Dedifferentiated amniotic fluid mesenchymal stem cell (primary cell): ENCODE data around the gene MSANTD1.

ENCODE experiments used
- DNase-seq: peaks from one replicate; pipeline ENCODE4 v3.0.0-alpha.2; 2016; ENCODE audit errors: extremely low spot score

The MSANTD1 gene

DNA sequence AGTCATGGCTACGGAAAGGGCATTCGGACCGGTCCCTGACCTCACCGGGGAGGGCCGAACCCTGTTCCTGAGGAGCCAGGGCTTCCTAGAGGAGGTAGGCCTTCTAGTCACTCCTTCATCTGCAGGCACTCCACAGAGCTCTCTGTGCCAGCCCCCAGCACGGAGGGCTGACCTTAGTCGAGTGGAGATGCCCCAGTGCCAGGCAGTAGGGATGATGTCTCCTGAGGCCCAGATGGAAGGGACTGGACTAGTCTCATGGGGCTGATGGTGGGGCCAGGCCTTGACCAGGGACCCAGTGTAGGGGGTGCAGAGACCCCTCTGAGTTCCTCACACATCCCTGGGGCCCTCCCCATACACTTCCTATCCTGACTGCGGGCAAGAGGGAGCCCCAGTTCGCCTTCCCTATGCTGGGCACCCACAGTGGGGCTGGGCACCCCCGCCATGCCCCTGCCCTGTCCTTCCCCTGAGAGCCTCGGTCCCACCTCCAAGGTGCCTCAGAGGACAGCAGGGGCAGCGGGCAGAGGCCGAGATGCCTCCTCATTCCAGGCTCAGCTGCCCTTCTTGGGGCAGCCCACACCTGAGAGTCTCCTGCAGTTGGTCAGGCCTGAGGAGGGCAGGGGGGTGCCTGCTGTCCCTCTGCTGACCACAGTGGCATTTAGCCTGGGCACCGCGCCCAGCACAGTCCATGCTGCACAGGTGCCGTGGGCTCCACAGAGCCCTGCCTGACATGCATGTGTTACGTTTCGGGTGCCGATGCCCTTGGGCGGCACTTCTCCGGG, 1.4 kb upstream of the MSANTD1 start:
- no peak for DNase-seq

DNA sequence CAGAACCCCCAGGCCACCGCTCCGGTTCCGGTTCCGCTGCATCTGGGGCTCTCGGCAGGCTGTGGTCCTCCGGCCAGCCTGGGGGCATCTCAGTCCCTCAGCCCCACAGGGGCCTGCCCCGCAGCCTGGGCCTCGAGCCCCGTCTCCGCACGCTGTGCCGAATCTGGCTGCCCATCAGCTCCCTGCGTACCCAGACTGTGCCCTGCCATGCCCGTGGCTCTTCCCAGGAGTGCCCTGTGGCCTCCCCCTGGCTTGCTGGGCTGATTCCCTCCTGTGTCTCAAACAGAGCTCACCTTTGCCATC, 830 bp upstream of the MSANTD1 start:
- no peak for DNase-seq

DNA sequence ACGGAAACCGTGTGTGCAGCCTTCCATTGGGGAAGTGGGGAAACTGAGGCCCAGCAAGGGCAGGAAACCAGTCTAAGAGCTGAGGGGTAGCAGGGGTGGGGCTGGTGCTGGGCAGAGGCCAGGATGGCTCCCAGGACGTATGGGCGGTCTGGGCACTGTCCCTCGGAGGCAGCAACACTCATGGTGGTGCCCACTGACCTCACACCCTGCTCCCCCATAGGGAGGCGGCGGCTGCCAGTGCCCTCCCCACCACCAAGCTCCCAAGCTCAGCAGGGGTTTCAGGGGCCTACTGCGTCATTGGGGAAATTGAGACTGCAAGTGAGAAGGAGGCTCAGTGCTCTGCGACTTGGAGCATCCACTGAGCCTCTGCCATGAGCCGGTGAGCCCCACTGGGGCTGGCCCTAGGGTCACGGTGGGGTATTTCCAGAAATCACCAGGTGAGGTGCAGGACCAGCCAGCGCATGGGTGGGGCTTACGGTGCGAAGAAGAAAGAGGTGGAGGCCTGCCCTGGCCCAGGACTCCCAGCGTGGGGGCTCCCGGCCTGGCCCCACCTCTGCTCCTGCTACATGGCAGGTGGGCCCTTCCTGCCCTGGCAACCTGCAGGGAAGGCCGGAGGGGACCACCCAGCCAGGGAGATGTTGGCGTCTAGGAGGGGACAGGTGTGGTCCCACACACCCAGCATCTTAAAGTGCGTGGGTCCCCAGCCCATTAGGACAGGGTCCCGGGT, 915 bp downstream of the MSANTD1 start:
- DNase-seq: no peak

DNA sequence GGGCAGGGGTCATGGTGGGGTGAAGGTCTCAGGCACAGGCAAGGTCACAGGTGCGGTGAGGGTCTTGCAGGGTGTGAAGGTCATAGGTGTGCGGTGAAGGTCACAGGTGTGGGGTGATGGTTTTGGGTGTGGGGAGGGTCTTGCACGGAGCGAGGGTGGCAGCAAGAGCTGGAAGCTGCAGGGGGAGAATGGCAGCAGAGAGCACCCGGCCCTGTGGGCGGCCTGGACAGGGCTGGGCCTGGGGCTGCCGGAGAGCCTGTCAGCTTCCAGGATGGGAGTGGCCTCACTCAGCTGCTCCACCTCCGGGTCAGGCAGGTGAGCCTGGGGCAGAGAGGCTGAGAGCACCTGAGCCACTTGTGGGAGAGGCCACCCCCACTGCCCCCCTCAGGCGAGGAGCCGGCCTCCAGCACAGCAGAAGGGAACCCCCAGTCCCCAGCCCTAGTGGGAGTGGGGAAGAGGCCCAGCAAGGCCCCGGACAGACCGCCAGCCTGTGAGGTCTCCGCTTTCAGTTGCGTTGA, 1.5 kb downstream of the MSANTD1 start:
- DNase-seq: no peak

DNA sequence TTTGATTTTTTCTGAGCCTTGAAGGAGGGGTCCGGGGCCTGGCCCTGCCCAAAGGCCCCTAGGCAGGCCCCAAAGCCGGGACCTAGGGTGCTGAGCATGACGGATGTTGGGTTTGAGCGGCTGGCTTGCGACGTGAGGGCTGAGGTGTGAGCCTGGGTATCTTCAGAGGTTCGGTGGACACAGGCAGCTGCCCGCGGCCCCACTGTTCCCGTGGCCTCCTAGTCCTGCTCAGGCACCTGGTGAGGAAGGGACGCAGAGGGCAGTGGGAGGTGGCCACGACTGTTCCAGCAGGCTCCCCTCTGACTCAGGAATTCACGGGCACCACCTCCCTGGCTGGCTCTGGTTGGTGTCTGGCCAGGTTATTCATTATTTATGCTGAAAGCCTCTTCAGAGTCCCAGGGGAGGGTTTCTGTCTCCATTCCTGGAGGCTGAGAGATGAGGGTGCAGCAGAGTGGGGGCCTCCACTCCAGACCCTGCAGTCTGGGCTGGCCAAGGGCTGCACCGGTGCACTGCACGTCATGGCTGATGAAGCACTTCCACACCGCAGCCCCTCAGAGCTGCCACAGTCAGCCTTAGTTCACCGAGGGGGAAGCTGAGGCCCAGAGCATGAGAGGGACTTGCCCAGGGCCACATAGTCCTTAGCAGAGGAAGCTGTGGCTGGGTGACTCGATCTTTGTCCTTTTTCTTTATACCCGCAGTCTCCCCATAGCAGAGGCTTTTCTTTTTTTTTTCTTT, 2.2 kb downstream of the MSANTD1 start:
- DNase-seq: no peak

DNA sequence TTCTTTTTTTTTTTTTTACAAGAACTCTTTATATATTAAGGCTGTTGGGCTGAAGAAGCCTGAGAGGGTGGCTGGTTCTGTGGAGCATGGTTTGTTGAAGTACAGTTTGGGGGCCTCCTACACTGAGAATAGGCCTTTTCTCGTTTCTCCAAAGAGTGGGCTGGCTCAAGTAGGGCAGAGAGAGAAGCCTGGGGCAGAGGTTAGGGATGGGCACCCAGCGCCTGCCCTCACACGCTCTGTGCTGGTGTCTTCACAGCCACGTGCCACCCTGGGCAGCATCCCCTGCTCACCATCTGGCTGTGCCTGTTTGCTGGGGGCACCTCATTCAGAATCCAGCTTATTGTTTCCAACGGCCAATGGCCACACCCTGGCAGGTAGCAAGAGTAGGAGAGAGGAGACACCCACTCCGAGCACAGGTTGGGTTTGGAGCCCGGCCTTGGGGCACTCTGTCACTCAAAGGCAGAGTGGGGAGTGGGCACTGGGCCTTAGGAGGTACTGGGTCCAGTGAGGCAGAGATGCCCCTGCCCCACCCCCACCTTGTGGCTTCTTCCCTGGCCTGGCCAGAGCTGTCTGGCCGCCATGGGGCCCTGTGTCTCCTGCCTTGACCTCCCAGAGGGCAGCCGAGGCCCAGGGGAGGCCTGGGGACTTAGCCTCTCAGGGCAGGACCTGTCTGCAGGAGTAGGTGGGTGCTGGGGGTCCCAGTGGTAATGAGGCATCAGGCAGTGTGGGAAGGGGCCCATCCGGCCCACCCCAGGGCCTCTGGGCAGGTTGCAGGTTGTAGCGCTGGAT, 2.9 kb downstream of the MSANTD1 start:
- DNase-seq: no peak

DNA sequence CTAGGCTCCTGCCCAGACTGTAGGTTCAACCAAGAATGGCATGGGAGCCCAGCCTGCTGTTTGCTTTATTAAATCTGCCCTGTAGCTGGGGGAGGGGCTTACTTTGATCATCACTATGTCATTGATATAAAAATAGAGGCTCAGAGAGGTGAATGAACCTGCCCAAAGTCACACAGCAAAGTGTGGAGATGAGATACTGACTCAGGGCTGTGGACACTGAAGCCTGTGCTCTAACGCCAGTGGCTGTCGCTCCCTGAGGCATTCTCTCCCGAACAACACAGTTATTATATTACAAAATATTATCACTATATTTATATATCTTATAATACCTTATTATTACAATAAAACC, 3.5 kb downstream of the MSANTD1 start:
- DNase-seq: no peak

DNA sequence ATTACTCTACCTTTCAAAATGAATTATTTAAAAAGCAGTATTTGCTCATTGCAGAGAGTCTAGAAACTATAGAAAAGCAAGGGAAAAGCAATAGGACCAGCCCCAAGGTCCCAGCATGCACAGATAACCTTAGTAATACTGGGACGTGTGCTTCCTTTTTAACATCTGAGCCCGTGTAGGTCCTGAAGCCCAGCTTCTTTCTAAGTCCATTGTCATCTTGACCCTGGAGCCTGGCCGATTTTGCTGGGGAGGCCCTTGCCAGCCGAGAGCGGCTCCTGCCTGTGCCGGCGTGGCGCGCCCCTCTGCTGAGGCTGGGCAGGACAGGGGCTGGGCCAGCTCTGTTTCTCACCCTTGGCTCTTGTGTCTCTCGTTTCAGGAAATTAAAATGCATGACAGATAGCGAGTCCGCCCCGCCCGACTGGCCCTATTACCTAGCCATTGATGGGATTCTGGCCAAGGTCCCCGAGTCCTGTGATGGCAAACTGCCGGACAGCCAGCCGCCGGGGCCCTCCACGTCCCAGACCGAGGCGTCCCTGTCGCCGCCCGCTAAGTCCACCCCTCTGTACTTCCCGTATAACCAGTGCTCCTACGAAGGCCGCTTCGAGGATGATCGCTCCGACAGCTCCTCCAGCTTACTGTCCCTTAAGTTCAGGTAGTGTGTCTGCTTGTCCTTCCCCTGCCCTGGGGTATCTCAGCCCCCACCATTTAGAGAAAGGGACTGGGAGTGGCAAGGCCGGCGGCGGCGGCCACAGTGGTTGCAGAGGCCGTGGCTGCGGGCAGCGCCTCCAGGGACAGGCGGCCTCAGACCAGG, 4.1 kb downstream of the MSANTD1 start:
- no peak for DNase-seq

DNA sequence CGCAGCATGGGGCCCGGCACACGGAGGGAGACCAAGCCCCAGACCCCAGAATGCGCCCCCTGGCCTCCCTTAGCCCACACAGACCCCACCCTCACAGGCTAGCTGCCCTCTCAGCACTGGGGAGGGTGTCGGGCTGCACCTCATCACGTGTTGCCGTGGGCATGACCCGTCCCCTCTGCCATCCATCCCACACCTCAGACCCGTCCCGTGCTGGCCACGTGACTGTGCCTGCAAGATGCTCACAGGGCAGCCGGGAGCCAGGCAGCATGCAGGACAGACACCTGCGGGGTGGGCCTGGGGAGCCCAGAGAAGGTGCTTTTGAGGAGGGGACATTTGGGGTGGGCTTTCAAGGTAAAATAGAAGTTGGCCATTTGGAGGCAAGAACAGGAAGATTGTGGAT, 4.8 kb downstream of the MSANTD1 start:
- no peak for DNase-seq

DNA sequence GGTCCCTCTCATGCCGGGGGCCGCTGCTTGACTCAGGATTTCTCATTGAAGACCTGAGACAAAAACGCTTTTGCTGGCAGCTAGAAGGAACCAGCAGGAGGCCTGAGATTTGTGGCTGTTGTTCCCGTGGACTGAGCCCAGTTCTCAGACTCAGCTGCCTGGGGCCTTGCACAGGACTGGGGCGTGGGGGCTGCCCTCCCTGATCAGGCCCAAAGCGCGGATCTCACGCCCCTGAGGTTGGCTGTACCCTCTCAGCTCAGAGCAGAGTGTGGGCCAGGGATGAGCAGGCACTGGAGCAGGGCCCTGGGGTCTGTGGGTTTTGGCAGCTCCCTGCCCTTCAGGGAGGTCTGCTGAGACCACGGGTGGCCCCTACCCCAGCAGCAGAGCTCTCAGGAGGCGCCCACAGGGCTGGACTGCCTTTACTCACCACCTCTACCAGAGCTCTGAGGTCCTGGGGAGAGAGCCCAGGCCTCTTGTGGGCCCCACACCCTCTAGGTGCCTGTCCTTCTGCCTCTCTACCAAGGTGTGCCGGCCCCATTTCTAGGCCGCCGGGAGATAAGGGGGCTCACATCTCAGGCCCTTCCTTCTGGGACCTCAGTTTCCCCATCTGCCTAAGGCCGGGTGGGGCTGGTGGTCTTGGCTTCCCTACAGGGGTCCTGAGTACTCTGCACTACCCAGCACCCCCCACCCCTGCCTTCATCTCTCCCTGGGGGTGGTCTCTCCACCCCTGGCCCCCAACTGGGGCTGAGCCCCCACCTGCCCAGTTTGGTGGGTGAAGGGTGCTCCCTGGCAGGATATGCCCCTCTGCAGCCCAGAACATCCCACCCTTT, 5.6 kb downstream of the MSANTD1 start:
- DNase-seq: no peak

DNA sequence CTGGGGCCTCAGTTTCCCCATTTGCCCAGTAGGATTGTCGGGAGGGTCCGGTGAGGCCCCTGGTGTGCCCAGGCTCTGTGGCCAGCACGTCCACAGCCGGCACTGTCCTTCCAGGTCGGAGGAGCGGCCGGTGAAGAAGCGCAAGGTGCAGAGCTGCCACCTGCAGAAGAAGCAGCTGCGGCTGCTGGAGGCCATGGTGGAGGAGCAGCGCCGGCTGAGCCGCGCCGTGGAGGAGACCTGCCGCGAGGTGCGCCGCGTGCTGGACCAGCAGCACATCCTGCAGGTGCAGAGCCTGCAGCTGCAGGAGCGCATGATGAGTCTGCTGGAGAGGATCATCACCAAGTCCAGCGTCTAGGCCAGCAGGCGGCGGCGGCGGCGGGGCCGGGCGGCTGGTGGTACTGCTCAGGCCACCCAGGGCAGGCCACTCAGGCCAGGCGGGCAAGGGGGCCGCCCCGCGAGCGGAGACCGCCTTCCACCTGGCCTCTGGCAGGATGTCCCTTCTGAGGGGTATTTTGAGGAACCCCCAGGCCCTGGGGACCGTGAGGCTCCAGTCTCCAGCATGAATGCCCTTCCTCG, 6.7 kb downstream of the MSANTD1 start:
- DNase-seq: no peak

DNA sequence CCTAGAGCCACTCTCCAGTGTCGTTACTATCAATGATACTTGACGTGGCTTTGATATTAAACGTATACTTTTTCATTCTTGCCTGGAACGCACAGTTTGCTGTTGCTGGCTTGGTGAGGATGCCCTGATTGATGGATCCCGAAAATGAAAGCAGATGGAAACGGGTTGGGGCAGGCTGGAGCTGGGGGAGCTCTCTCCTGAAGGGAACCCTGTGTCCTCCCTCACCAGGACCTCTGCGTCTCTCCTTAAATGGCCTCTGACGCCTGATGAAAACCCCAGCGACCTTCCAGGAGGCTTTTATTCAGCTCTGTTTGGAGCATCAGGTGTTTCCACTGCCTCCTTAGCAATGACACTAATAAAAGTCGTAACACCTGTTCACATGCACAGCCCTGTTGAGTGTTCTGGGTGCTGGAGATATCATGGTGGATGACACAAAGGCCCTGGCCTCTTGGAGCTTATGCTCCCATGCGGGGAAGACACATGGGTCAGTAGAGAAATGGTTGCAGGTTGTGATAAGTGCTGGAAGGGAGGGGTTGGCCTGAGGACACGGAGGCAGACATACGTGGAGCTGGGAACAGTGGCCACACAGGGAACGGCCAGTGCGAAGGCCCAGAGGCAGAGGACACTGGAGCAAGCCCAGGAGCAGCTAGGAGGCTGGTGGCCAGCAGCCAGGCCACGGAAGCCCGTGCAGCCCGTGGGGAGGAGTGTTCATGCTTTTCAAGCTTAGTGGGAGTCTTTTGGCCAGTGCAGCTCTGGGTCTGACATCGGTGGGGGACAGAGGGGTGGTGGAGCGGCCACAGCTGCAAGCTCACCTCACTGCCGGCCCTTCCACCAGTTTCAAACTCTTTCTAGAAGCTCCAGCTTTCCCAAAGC, 7.5 kb downstream of the MSANTD1 start:
- no peak for DNase-seq

DNA sequence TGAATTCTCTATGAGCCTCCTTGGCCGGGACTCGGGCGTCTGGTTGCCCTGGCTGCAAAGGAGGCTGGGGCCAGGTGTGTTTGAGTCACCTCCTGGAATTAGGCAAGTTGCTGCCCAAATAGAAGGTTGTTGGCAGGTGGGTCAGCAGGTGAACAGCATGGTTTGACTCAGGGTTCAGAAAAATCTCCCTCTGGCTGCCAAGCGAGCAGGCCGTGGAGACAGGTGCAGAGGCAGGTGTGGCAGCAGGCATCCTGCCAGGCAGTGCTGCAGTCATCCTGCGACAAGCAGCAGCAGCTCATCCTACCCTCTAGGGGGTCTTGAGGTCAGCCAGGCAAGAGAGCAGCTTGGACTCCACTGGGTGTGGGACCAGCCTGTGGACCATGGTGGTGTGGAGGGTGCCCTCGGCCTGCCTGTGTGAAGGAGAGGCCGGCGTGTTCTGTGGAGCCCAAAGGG, 8.2 kb downstream of the MSANTD1 start:
- no peak for DNase-seq

DNA sequence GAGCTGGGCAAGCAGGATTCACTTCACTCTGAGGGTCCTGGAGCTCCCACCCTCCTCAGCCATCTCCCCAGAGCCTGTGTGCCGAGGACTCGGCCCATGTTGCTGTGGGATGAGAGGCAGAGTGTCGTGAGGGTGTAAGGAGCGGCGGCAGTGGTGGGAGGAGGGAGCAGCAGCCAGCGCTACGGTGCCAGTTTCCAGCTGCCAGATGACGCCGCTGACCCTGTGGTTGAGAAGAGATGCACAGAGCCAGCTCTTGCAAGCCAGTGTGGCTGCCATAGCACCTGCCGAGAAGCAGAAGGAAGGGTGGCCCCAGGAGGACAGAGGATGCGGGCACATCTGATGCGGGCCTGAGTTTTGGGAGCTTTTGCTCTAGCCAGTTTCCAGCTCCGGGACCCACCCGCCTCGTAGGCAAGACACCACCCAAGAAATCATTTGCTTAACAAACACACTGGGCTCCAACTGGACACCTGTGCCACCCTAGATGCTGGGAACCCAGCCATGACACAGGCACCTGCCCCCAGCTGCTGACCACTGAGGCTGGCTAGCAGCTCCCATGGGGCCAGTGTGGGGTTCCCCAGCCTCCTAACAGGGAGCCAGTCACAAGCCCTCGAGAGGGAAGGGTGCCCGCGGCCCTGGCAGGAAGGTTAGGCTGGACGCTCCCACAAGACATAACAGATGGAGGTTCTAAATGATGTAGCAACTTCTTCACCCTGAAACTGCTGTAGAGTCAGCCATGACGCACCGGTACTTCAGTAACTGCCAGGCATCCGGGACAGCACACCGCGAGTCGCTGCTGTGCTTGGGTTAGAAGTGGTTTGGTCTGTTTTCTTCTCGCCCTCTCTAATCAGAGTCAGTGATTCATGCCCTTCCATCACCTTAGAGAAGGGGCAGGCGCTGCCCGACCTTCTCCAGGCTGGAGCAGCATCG, 8.9 kb downstream of the MSANTD1 start:
- no peak for DNase-seq

DNA sequence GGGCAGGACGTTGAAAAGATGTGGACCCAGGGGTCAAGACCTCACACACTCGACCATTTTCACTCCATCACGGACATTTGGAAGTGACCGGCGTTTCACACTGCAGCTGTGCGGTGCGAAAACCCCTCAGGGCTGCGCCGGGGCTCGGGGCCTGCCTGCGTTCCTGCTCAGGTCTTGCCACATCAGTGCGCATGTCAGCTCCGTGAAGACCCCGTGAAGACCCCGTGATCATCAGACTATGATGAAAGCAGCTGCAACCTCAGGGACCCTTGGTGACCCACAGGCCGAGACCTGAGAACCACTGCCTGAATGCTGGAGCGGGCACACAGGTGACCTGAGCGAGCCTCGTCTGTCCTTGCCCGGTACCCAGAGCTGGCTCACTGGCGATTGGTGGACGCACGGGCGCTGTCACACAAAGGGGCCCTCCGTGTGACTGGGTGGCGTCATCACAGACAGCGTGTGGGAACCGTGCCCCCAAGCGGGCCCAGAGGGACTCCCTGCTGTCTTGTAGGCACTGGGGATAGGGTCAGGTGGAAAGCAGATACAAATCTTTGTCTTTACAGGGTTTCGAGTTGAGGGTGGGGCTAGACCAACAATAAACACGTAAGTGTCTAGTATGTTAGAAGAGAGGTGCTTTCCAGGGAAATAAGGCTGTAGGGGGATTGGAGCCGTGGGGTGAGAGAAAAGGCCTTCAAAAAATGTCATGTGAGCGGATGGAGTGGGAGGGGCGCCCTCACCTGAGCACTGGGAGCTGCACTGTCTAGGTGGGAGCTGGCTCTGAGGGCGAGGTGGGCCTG, 12.7 kb downstream of the MSANTD1 start:
- DNase-seq: no peak

DNA sequence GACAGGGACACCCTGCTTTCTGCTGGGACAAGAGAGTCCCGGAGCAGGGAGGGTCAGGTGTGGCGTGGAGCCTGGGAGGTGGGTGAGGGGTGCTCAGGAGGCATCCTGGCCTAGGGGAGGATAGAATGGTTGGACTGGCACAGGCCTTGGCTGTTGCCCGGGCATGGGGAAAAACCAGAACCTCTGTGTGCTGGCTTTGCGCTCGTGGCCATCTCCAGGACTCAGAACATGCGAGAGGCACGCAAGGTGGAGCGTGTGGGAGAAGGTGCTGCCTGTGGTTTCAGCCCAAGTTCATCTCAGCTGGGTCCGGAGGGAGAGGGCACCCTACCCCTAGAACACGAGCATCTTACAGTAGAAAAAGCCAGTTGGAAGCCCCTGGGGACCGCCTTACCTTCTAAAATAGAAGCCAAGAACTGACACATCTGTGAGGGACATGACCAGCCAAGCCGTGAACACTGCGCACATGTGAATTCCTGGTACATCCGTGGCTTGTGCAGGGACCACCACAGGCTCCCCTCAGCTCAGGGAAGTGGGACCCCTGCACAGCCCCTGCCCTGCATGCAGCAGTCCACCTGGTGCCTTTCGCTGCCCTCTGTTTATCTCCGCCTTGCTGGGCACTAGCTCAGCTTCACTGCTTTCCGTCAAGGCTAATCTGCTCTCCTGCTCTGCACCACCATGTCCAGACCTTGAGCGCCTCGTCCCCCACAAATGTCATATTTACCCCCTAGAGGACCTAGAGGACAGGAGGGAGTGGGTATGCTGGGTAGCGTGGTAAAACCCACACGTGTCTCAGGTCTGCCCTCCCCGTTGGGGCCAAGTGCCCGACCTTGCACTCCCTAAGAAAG, 13.5 kb downstream of the MSANTD1 start:
- no peak for DNase-seq
